LNCaP clone FGC (cell line): Measurements from ENCODE around the gene WBP4.

Experiments
- DNase-seq: peaks from one replicate; pipeline ENCODE4 v3.0.0-alpha.2; 2011; ENCODE audit warnings: low read depth
- H3K4me3 ChIP-seq: 2 replicates; pipeline ENCODE4 v1.5.1; 2011; ENCODE audit warnings: mild to moderate bottlenecking, low read depth, low read length, control low read depth
- CTCF ChIP-seq: IDR thresholded peaks from 2 replicates; pipeline ENCODE4 v1.5.1; 2012; ENCODE audit warnings: mild to moderate bottlenecking; ENCODE audit not compliant: control insufficient read depth, insufficient read depth; ENCODE audit errors: extremely low read depth

The WBP4 gene

GRCh38 chr13:41048640-41049039 is 12.7 kb upstream of the WBP4 start:
- H3K4me3 ChIP-seq: no peak overlapping the region
- no peak for TF ChIP-seq CTCF
- no peak for DNase-seq

GRCh38 chr13:41049480-41050440 is 11.5 kb upstream of the WBP4 start:
- DNase-seq: no peak
- TF ChIP-seq CTCF: no peak
- no peak overlapping the region for H3K4me3 ChIP-seq

- no peak overlapping the region for H3K4me3 ChIP-seq
- no peak for DNase-seq
- TF ChIP-seq CTCF: no peak
Observed at GRCh38 chr13:41052441-41052840, 8.9 kb upstream of the WBP4 start.

GRCh38 chr13:41053384-41053826 is 7.9 kb upstream of the WBP4 start:
- no peak for TF ChIP-seq CTCF
- no peak for DNase-seq
- H3K4me3 ChIP-seq: no peak overlapping the region

- H3K4me3 ChIP-seq: no peak overlapping the region
- peak; percentile 41 for TF ChIP-seq CTCF
- DNase-seq: no peak
Observed at GRCh38 chr13:41054212-41054877, 7.0 kb upstream of the WBP4 start.

GRCh38 chr13:41054919-41055619 is 6.2 kb upstream of the WBP4 start:
- no peak overlapping the region for H3K4me3 ChIP-seq
- no peak for DNase-seq
- no peak for TF ChIP-seq CTCF
